Limb (tissue), 2 donors: ENCODE results near the gene ANKRD55.
"Not testable (repeated sequence)": the region's sequence is repeated elsewhere in the genome, so short reads cannot be mapped to it uniquely, and the experiment has no call there.

Experiments
- DNase-seq, 2 donors: peaks; one replicate each; pipeline ENCODE4 v3.0.0-alpha.2; 2016; ENCODE audit errors: extremely low spot score in 2 of 2

The ANKRD55 gene

GRCh38 chr5:56211298-56211865, 21.7 kb downstream of the ANKRD55 start:
- DNase-seq: no peak

GRCh38 chr5:56208681-56209080, 24.4 kb downstream of the ANKRD55 start:
- DNase-seq: no peak

- DNase-seq: no peak
Measured at GRCh38 chr5:56207537-56207936, 25.6 kb downstream of the ANKRD55 start.

GRCh38 chr5:56206126-56206910, 26.8 kb downstream of the ANKRD55 start:
- DNase-seq: no peak

- DNase-seq: not testable (repeated sequence)
Measured at GRCh38 chr5:56203936-56204335, 29.2 kb downstream of the ANKRD55 start.

- DNase-seq: no peak
Measured at GRCh38 chr5:56202483-56202882, 30.6 kb downstream of the ANKRD55 start.

- not testable (repeated sequence) for DNase-seq
Measured at GRCh38 chr5:56201762-56202261, 31.3 kb downstream of the ANKRD55 start.

GRCh38 chr5:56200971-56201666, 32.0 kb downstream of the ANKRD55 start:
- DNase-seq: peak; percentile 37 to 43

- no peak for DNase-seq
Measured at GRCh38 chr5:56195016-56195415, 38.1 kb downstream of the ANKRD55 start.

- DNase-seq: no peak
Measured at GRCh38 chr5:56192246-56192645, 40.9 kb downstream of the ANKRD55 start.

- DNase-seq: no peak
Measured at GRCh38 chr5:56191656-56192055, 41.5 kb downstream of the ANKRD55 start.

GRCh38 chr5:56190497-56190896, 42.6 kb downstream of the ANKRD55 start:
- no peak for DNase-seq

GRCh38 chr5:56185768-56186311, 47.3 kb downstream of the ANKRD55 start:
- DNase-seq: no peak

GRCh38 chr5:56183506-56183905, 49.6 kb downstream of the ANKRD55 start:
- DNase-seq: no peak

GRCh38 chr5:56179442-56179841, 53.7 kb downstream of the ANKRD55 start:
- DNase-seq: no peak

- no peak for DNase-seq
Measured at GRCh38 chr5:56178823-56179222, 54.3 kb downstream of the ANKRD55 start.

GRCh38 chr5:56176871-56177533, 56.1 kb downstream of the ANKRD55 start:
- DNase-seq: no peak

- no peak for DNase-seq
Measured at GRCh38 chr5:56176155-56176798, 56.9 kb downstream of the ANKRD55 start.

- no peak for DNase-seq
Measured at GRCh38 chr5:56175488-56175887, 57.6 kb downstream of the ANKRD55 start.

- DNase-seq: no peak
Measured at GRCh38 chr5:56175021-56175420, 58.1 kb downstream of the ANKRD55 start.

- no peak for DNase-seq
Measured at GRCh38 chr5:56172241-56172640, 60.9 kb downstream of the ANKRD55 start.
